Medulla oblongata (tissue), 1 donor: ENCODE results near the gene ABCA7.
"Not testable (repeated sequence)": the region's sequence is repeated elsewhere in the genome, so short reads cannot be mapped to it uniquely, and the experiment has no call there.

ENCODE experiments used
- DNase-seq: peaks from one replicate; pipeline ENCODE4 v3.0.0-alpha.2; 2015; ENCODE audit errors: extremely low spot score

The ABCA7 gene

GRCh38 chr19:1017115-1017905 is 22.6 kb upstream of the ABCA7 start:
- DNase-seq: no peak

GRCh38 chr19:1017906-1018305 is 22.0 kb upstream of the ABCA7 start:
- no peak for DNase-seq

GRCh38 chr19:1018393-1018792 is 21.5 kb upstream of the ABCA7 start:
- no peak for DNase-seq

- no peak for DNase-seq
Measured at GRCh38 chr19:1018932-1019615, 20.8 kb upstream of the ABCA7 start.

- DNase-seq: no peak
Measured at GRCh38 chr19:1019616-1019961, 20.3 kb upstream of the ABCA7 start.

- no peak for DNase-seq
Measured at GRCh38 chr19:1019980-1020867, 19.7 kb upstream of the ABCA7 start.

- peak; percentile 98 for DNase-seq
Measured at GRCh38 chr19:1020868-1021425, 19.0 kb upstream of the ABCA7 start, which contains the start of gene TMEM259. TMEM259 (minus strand) TSS chr19:1021123; CDS start chr19:1020996, 127 bp downstream.

- not testable (repeated sequence) for DNase-seq
Measured at GRCh38 chr19:1023883-1024188, 16.1 kb upstream of the ABCA7 start.

- DNase-seq: not testable (repeated sequence)
Measured at GRCh38 chr19:1025080-1025479, 14.8 kb upstream of the ABCA7 start.

GRCh38 chr19:1025960-1026782 is 13.7 kb upstream of the ABCA7 start, which contains the start of gene CNN2:
CNN2 (plus strand) TSS chr19:1026608; CDS start chr19:1026662, 54 bp downstream.
- no peak for DNase-seq

GRCh38 chr19:1026783-1027649 is 12.9 kb upstream of the ABCA7 start:
- no peak for DNase-seq

GRCh38 chr19:1027650-1028061 is 12.3 kb upstream of the ABCA7 start:
- DNase-seq: no peak

GRCh38 chr19:1028062-1028926 is 11.6 kb upstream of the ABCA7 start:
- DNase-seq: no peak

- no peak for DNase-seq
Measured at GRCh38 chr19:1032264-1032867, 7.5 kb upstream of the ABCA7 start.

- no peak for DNase-seq
Measured at GRCh38 chr19:1035998-1036621, 3.8 kb upstream of the ABCA7 start.

- DNase-seq: no peak
Measured at GRCh38 chr19:1037621-1038064, 2.3 kb upstream of the ABCA7 start.

GRCh38 chr19:1038978-1039645 is 795 bp upstream of the ABCA7 start:
- no peak for DNase-seq
